HFFc6 (cell line): ENCODE data around the gene AUNIP. TPM values are rescaled to one million over a fixed set of nuclear protein-coding genes. Genes with fewer than 3 reads are reported as not detected.
A peak's percentile ranks its signal among the peaks of the same experiment; 100 is the strongest.

Experiments used
- DNase-seq: peaks from one replicate; pipeline ENCODE4 v3.0.0-alpha.2; 2018
- H3K27ac Mint-ChIP-seq: 2 replicates; pipeline ENCODE4 v1.8.0; 2020; ENCODE audit warnings: mild to moderate bottlenecking, mixed read lengths
- H3K27me3 Mint-ChIP-seq: 2 replicates; pipeline ENCODE4 v1.8.0; 2021; ENCODE audit warnings: mild to moderate bottlenecking, moderate library complexity, mixed read lengths; ENCODE audit not compliant: insufficient read depth
- H3K36me3 Mint-ChIP-seq: 2 replicates; pipeline ENCODE4 v1.8.0; 2021; ENCODE audit warnings: low read depth, mixed read lengths
- H3K4me1 Mint-ChIP-seq: 2 replicates; pipeline ENCODE4 v1.8.0; 2020; ENCODE audit warnings: low read depth, mixed read lengths
- H3K4me3 Mint-ChIP-seq: 2 replicates; pipeline ENCODE4 v1.8.0; 2020; ENCODE audit warnings: mild to moderate bottlenecking, moderate library complexity, mixed read lengths
- H3K9me3 Mint-ChIP-seq: 2 replicates; pipeline ENCODE4 v1.8.0; 2020; ENCODE audit warnings: mild to moderate bottlenecking, mixed read lengths
- total RNA-seq, 6 experiments: library from RNA; stranded (reverse); fragmentation: NEBNext Ultra II Directional; extraction: Animal tissue kit (Norgen Biotek cat#: 25700); gene quantifications; 2 replicates in 1 of 6; 3 replicates in 5 of 6; pipeline ENCODE4 v1.2.3, GENCODE V29; 2021
- TF ChIP-seq, protein P1 (sequence below): fragments of 200-600 bp; sonication (generic); IDR thresholded peaks from 2 replicates; pipeline ENCODE4 v1.5.0; 2021; ENCODE audit warnings: antibody characterized with exemption, mild to moderate bottlenecking

Gene AUNIP
- total RNA-seq, 6 experiments from 2014 or later = 2.4 to 3.6 (median 3.2) TPM

- TF ChIP-seq, protein P1, sequence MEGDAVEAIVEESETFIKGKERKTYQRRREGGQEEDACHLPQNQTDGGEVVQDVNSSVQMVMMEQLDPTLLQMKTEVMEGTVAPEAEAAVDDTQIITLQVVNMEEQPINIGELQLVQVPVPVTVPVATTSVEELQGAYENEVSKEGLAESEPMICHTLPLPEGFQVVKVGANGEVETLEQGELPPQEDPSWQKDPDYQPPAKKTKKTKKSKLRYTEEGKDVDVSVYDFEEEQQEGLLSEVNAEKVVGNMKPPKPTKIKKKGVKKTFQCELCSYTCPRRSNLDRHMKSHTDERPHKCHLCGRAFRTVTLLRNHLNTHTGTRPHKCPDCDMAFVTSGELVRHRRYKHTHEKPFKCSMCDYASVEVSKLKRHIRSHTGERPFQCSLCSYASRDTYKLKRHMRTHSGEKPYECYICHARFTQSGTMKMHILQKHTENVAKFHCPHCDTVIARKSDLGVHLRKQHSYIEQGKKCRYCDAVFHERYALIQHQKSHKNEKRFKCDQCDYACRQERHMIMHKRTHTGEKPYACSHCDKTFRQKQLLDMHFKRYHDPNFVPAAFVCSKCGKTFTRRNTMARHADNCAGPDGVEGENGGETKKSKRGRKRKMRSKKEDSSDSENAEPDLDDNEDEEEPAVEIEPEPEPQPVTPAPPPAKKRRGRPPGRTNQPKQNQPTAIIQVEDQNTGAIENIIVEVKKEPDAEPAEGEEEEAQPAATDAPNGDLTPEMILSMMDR = peak; percentile 49; the same call in 1 of the 2 replicates
- Mint-ChIP-seq H3K4me1 (peaks cover 41% of the 10 kb centered on the region), H3K27me3 (peaks cover 4% of the 10 kb centered on the region), H3K9me3 (no peaks in the 10 kb centered on the region), H3K36me3 (no peaks in the 10 kb centered on the region; the same call in 1 of the 2 replicates), H3K4me3 (peak overlapping the region; percentile 94), H3K27ac (peak overlapping the region; percentile 91)
- no peak for DNase-seq
These were observed 41.3 kb downstream of the AUNIP start for GRCh38 chr1:25817840-25818501.

GRCh38 chr1:25816112-25816718 is 43.0 kb downstream of the AUNIP start:
- no peaks in the 10 kb centered on the region for H3K9me3 Mint-ChIP-seq
- H3K27me3 Mint-ChIP-seq = peaks cover 4% of the 10 kb centered on the region
- DNase-seq = no peak
- no peak overlapping the region for H3K4me3 Mint-ChIP-seq
- TF ChIP-seq, protein P1 = no peak
- H3K36me3 Mint-ChIP-seq = no peaks in the 10 kb centered on the region
- H3K4me1 Mint-ChIP-seq = peaks cover 30% of the 10 kb centered on the region
- no peak overlapping the region for H3K27ac Mint-ChIP-seq

GRCh38 chr1:25815208-25816111 is 43.8 kb downstream of the AUNIP start:
- Mint-ChIP-seq H3K9me3 (no peaks in the 10 kb centered on the region), H3K4me1 (peaks cover 22% of the 10 kb centered on the region), H3K27ac (no peak overlapping the region), H3K27me3 (peaks cover 4% of the 10 kb centered on the region), H3K4me3 (no peak overlapping the region), H3K36me3 (no peaks in the 10 kb centered on the region)
- no peak for DNase-seq
- TF ChIP-seq, protein P1 = no peak

GRCh38 chr1:25814549-25815087 is 44.6 kb downstream of the AUNIP start:
- Mint-ChIP-seq H3K9me3 (no peaks in the 10 kb centered on the region), H3K36me3 (no peaks in the 10 kb centered on the region), H3K27me3 (peaks cover 4% of the 10 kb centered on the region), H3K4me1 (peaks cover 22% of the 10 kb centered on the region), H3K27ac (no peak overlapping the region), H3K4me3 (no peak overlapping the region)
- TF ChIP-seq, protein P1 = no peak
- DNase-seq = no peak

DNA sequence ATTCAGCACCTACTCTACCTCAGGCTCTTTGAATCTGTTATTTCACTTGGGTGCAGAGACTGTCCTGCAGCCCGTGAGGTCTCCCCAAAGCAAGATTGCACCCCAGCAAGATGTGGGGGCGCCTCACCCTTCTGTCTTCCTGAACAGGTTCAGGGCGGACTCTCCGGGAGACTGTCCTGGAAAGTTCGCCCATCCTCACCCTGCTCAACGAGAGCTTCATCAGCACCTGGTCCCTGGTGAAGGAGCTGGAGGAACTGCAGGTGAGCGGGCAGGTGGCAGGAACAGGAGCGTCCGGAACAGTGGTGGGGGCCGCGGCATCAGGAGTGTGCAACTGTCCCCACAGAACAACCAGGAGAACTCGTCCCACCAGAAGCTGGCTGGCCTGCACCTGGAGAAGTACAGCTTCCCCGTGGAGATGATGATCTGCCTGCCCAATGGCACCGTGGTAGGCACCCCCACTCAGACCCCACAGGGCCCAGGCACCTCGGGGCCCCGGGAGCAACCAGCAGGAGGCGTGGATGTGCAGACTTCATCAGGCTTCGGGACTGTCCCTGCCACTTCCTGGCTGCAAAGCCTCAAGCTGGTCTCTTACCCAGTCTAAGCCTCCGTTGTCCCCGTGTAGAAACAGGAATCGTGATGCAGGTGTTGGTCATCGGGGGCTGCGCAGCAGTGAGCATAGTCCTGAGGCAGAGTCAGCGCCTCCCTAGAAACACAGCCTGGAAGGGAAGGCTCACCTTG is 45.4 kb downstream of the AUNIP start:
- no peak overlapping the region for H3K4me3 Mint-ChIP-seq
- H3K9me3 Mint-ChIP-seq = no peaks in the 10 kb centered on the region
- H3K27ac Mint-ChIP-seq = no peak overlapping the region
- no peak for DNase-seq
- peaks cover 17% of the 10 kb centered on the region for H3K4me1 Mint-ChIP-seq
- H3K36me3 Mint-ChIP-seq = no peaks in the 10 kb centered on the region
- TF ChIP-seq, protein P1 = peak; percentile 30; the same call in 1 of the 2 replicates
- peaks cover 2% of the 10 kb centered on the region for H3K27me3 Mint-ChIP-seq
